NCI-H1048 (cell line): ENCODE measurements around the gene MECP2.
"Not testable (repeated sequence)": the region's sequence is repeated elsewhere in the genome, so short reads cannot be mapped to it uniquely, and the experiment has no call there.

Experiments used
- DNase-seq: peaks from one replicate; lab custom pipeline; 2025; lab: John Stamatoyannopoulos, UW

The MECP2 gene

GRCh38 chrX:153991013-153991580 is 106.4 kb downstream of the MECP2 start:
- no peak for DNase-seq

- no peak for DNase-seq
These were observed 107.4 kb downstream of the MECP2 start for GRCh38 chrX:153989973-153990655.

DNA sequence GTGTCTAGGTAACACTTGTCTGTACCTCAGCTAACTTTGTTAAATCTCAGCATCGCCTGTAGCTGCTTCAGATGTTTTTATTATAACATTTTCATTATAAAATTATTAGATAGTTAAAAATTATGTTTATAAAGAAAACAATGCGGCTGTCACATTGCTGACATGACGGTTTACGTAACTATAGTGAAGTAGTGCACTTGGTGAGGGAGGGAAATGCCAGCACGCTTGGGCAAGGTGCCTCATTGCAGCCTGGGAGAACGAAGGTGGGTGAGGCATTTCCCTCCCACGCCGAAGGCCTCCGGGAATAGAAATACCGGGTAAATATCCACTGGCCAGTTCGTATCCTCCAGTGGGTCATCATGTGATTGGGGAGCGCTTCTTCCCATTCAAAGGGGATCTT is 109.0 kb downstream of the MECP2 start:
- no peak for DNase-seq

DNA sequence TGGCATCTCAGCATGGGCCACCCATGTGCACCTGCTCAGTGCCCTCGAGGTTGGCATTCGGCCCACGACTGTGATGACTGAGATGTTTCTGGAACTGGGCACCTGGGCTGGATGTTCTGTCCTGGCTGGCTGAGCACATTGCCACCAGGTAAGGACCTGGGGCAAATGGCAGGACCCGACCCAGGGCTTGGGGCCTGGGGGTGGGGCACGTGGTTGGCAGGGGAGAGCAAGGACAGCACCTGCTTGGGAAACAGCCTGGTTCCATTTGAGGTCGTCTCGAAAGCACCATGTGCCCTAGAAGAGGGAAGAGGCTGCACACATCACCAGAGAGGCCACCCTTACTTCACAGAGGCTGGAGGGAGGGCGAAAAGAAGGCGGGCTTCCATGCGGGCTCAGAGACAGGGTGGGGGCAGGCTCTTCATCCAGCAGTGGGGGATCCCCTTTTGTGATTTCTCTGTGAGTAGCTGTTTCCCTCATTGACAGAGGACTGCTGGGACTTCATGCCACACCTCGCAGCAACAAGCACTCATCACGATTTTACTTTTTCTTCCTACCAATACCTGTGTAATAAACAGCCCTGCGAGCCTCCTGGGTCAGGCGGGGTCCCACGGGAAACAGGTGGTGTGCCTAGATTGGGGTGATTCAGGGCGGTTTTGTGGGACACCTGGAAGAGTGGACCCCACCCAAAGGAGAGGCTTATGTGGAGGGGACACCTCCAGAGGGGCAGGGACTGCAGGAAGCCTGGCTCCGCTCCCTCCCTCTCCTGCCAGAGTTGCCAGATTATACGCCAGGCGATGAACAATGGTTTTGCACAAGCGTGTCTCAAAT is 113.0 kb downstream of the MECP2 start:
- no peak for DNase-seq

DNA sequence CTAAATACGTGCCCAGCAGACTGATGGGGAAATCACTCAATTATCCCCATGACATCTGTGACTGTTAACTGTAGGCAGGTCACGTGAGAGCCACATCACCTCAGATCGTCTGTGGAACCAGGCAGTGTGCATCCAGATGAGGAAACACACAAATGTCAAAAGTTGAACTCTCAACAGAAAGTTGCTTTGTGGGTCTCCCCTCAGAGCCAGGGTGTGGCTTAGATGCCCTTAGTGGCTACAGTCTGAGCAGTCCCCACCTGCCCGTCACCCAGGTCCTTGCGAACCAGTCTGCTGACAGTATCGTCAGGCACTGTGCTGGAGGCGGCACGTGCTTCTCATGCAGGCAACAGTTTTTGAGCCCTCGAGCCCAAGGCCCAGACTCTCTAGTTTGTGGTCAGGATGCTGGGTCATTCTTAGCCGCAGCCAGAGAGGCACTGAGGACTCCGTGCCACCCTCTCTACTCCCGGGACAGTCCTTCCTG is 114.2 kb downstream of the MECP2 start:
- DNase-seq, result no peak

DNA sequence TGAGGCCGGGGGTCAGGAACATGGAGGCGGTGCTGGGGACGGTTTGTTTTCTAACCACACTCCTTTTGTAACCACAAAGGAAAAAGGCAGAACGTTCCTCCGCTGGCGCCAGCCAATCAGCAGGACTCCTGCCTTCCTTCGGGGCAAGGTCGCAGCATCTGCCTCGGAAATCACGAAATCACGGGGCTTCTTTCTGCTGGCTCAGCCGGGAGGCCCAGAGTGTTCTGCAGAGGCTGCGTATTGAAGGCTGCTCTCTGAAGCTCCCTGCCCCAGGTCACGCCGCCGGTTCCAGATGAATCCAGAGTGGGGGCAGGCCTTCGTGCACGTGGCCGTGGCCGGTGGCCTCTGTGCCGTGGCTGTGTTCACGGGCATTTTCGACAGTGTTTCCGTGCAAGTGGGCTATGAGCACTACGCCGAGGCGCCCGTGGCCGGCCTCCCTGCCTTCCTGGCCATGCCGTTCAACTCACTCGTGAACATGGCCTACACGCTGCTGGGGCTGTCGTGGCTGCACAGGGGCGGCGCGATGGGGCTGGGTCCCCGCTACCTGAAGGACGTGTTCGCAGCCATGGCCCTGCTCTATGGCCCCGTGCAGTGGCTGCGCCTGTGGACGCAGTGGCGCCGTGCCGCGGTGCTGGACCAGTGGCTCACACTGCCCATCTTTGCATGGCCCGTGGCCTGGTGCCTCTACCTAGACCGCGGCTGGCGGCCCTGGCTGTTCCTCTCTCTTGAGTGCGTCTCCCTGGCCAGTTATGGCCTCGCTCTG is 115.6 kb downstream of the MECP2 start:
- DNase-seq, result no peak

DNA sequence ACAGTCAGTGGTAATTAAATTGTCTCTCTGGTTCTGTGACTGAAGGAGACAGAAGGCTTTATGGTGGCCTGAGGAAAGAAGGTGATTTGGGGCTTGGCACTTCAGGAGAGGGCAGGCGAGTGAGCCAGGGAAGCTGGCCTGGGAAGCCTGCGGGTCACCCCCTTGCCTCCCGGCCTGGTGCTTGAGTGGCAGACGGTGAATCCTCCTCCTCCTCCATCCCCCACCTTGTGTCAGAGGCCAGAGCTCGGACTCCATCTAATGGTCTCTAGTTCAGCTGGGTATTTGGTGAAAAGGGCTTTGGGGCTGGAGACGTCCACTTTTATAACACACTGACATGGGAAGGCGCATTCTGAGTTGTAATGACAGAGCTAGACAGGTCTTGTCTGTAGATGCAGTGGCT is 116.3 kb downstream of the MECP2 start:
- no peak for DNase-seq

GRCh38 chrX:153980394-153980793 is 117.1 kb downstream of the MECP2 start:
- DNase-seq, result not testable (repeated sequence)

DNA sequence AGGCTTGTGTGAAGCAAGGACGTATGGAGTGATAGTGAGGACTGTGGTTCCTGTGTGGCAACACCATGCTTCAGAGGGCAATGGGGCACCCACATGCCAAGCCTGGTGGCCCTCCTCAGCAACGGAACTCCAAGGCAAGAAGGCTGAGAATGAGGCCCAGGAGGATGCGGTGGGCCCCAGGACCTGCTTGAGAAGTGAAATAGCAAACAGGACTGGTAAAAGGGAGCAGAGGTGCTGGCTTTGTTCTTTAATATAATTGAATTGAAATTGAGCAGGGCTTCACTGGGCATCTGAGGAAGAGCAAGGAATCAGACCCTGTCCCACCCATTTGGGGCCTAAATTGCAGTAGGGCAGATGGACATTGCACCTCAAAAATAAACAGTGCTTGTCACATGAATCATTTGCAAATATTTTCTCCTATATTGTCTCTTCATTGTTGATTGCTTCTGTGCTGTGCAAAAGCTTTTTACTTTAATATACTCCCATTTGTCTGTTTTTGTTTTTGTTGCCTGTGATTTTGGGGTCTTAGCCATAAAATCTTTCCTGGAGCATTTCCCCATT is 122.7 kb downstream of the MECP2 start:
- no peak for DNase-seq

GRCh38 chrX:153974003-153974725 is 123.4 kb downstream of the MECP2 start:
- DNase-seq, result no peak

DNA sequence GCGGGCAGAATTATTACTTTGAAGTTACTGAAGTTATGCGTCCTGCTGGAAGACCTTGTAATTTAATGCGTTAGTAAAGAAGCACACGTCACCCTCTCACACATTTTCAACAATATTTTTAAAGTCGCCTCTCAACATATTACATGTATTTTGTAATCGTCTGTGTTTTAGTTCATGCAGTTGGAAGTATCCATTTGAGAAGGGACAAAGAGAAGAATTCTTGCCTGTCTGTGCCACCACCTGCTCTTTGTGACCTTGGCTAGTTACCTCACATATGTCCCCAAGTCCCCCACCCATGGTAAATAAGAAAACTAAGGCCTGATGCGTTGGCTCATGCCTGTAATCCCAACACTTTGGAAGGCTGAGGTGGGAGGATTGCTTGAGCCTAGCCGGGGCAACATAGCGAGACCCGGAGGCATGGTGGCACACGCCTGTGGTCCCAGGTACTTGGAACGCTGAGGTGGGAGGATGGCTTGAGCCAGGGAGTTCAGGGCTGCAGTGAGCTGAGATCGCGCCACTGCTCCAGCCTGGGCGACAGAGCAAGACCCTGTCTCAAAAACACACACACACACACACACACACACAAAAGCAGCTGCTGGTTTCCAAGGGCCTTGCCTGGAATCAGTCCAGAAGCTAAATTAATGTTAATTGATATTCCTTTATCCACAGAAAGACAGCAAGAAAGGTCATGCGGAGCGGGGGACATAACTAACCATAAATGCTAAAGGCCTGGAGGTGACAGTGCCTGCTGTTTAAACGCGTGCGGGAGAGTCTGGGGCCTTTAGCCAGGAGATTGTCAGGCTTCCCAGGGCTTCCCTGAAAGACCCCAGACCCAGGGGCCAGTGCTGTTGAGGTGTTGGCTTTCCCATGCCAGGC is 124.2 kb downstream of the MECP2 start:
- DNase-seq, result no peak

GRCh38 chrX:153972368-153973126 is 125.0 kb downstream of the MECP2 start, which contains the start of gene TMEM187:
TSS of gene TMEM187 (plus strand) at chrX:153972754. CDS start at chrX:153982063, 9,309 bp downstream.
- peak; percentile 67 for DNase-seq
